H1 (cell line): ENCODE measurements around the gene CHD5. TPM values are rescaled to one million over a fixed set of nuclear protein-coding genes. Genes with fewer than 3 reads are reported as not detected.

Source experiments
- CTCF ChIA-PET: fragments of 300-600 bp; sonication (Branson Sonifier 250); formaldehyde crosslinking; loops from one replicate; lab custom pipeline; 2021; ENCODE audit not compliant: partially characterized antibody; lab: Charles Lee
- POLR2A ChIA-PET: fragments of 300-600 bp; sonication (Branson Sonifier 250); formaldehyde crosslinking; loops from one replicate; lab custom pipeline; 2021; ENCODE audit warnings: inconsistent platforms; ENCODE audit not compliant: partially characterized antibody; lab: Charles Lee
- DNase-seq, 2 experiments: peaks; one replicate each; pipeline versions ENCODE4 v3.0.0 to v3.0.0-alpha.2; 2010 to 2022; ENCODE audit warnings: low spot score in 2 of 2, low read depth in 1 of 2, mixed read lengths in 1 of 2
- FAIRE-seq: peaks from 2 replicates; lab custom pipeline; 2011; peaks lifted over from hg19 to GRCh38; lab: Jason Lieb, UNC
- H2AFZ ChIP-seq: 2 replicates; pipeline ENCODE4 v1.8.1; 2012; ENCODE audit warnings: low read length, inconsistent platforms
- H2AK5ac ChIP-seq: 2 replicates; pipeline ENCODE4 v1.6.1; 2013; ENCODE audit warnings: low read depth, low read length
- H2BK120ac ChIP-seq: replicated peaks from 2 replicates; pipeline ENCODE3; 2013; ENCODE audit warnings: low read depth, low read length, inconsistent platforms
- H2BK12ac ChIP-seq: 2 replicates; pipeline ENCODE4 v1.6.1; 2013; ENCODE audit warnings: low read depth, low read length
- H2BK15ac ChIP-seq: 2 replicates; pipeline ENCODE4 v1.6.1; 2013; ENCODE audit warnings: low read length
- H2BK20ac ChIP-seq: 2 replicates; pipeline ENCODE4 v1.6.1; 2013; ENCODE audit warnings: low read length
- H2BK5ac ChIP-seq: 2 replicates; pipeline ENCODE4 v1.6.1; 2013; ENCODE audit warnings: low read depth, low read length
- H3K14ac ChIP-seq: 2 replicates; pipeline ENCODE4 v1.6.1; 2013; ENCODE audit warnings: inconsistent platforms; ENCODE audit not compliant: insufficient read length
- H3K18ac ChIP-seq: 2 replicates; pipeline ENCODE4 v1.6.1; 2013; ENCODE audit warnings: low read length; ENCODE audit errors: extremely low read depth
- H3K23ac ChIP-seq: 2 replicates; pipeline ENCODE4 v1.6.1; 2013; ENCODE audit warnings: inconsistent platforms; ENCODE audit not compliant: insufficient read length
- H3K23me2 ChIP-seq: 2 replicates; pipeline ENCODE4 v1.6.1; 2013; ENCODE audit warnings: low read depth, low read length
- H3K27ac ChIP-seq: 2 replicates; pipeline ENCODE4 v1.6.1; 2011; ENCODE audit warnings: low read depth, low read length, inconsistent platforms
- H3K27me3 ChIP-seq, 4 experiments: replicated peaks in 1 of 4; 1 replicate in 1 of 4; 2 replicates in 3 of 4; pipeline versions ENCODE4 v1.6.1 to v1.8.1; 2011 to 2013; ENCODE audit warnings: low read length in 3 of 4, mild to moderate bottlenecking in 3 of 4, inconsistent platforms in 2 of 4, mixed read lengths in 2 of 4, moderate library complexity in 1 of 4; ENCODE audit not compliant: control insufficient read depth in 3 of 4, insufficient read depth in 3 of 4; ENCODE audit errors: extremely low read depth in 1 of 4
- H3K36me3 ChIP-seq, 4 experiments: 2 replicates each; pipeline versions ENCODE4 v1.6.1 to v1.8.1; 2011 to 2013; ENCODE audit warnings: mild to moderate bottlenecking in 4 of 4, low read length in 3 of 4, moderate library complexity in 2 of 4, control low read depth in 1 of 4, inconsistent platforms in 1 of 4; ENCODE audit not compliant: insufficient read depth in 4 of 4, control insufficient read depth in 2 of 4
- H3K4ac ChIP-seq: replicated peaks from 2 replicates; pipeline ENCODE3; 2013; ENCODE audit warnings: low read length, low read depth, mixed read lengths, inconsistent platforms; ENCODE audit not compliant: insufficient read length
- H3K4me1 ChIP-seq, 4 experiments: replicated peaks in 1 of 4; 1 replicate in 1 of 4; 2 replicates in 3 of 4; pipeline versions ENCODE4 v1.6.1 to v1.8.1; 2011 to 2013; ENCODE audit warnings: low read length in 3 of 4, inconsistent platforms in 2 of 4, mixed read lengths in 1 of 4; ENCODE audit not compliant: insufficient read depth in 4 of 4, control insufficient read depth in 3 of 4
- H3K4me2 ChIP-seq, 2 experiments: 2 replicates each; pipeline versions ENCODE4 v1.6.1 to v1.8.1; 2011 to 2013; ENCODE audit warnings: low read depth in 2 of 2, low read length in 2 of 2, control low read depth in 1 of 2, inconsistent platforms in 1 of 2, mild to moderate bottlenecking in 1 of 2; ENCODE audit not compliant: insufficient read depth in 1 of 2
- H3K4me3 ChIP-seq, 4 experiments: fragments of 200-600, 300-600 bp in 1 of 4; sonication (generic), shearing (Covaris generic), sonication (Bioruptor Twin) in 1 of 4; 2 replicates each; pipeline versions ENCODE4 v1.5.1 to v1.8.1; 2011 to 2016; ENCODE audit warnings: low read length in 4 of 4, low read depth in 3 of 4, control low read depth in 2 of 4, inconsistent platforms in 2 of 4, mild to moderate bottlenecking in 2 of 4, mixed read lengths in 1 of 4, moderate library complexity in 1 of 4; ENCODE audit not compliant: insufficient read depth in 2 of 4; ENCODE audit errors: extremely low read depth in 1 of 4
- H3K56ac ChIP-seq: replicated peaks from 2 replicates; pipeline ENCODE3; 2013; ENCODE audit warnings: low read depth, mild to moderate bottlenecking, mixed read lengths, low read length, inconsistent platforms; ENCODE audit not compliant: insufficient read length
- H3K79me1 ChIP-seq: 2 replicates; pipeline ENCODE4 v1.6.1; 2013; ENCODE audit warnings: low read depth, low read length, control low read depth
- H3K79me2 ChIP-seq, 2 experiments: 2 replicates each; pipeline versions ENCODE4 v1.6.1 to v1.8.1; 2012 to 2013; ENCODE audit warnings: low read length in 2 of 2, mild to moderate bottlenecking in 2 of 2, inconsistent platforms in 1 of 2; ENCODE audit not compliant: insufficient read depth in 2 of 2, control insufficient read depth in 1 of 2
- H3K9ac ChIP-seq, 4 experiments: replicated peaks in 1 of 4; 1 replicate in 1 of 4; 2 replicates in 3 of 4; pipeline versions ENCODE4 v1.6.1 to v1.8.1; 2011 to 2013; ENCODE audit warnings: low read depth in 3 of 4, low read length in 3 of 4, control low read depth in 2 of 4, mild to moderate bottlenecking in 2 of 4, moderate library complexity in 2 of 4, inconsistent platforms in 1 of 4; ENCODE audit errors: extremely low read depth in 1 of 4
- H3K9me3 ChIP-seq, 2 experiments: 2 replicates each; pipeline versions ENCODE4 v1.6.1 to v1.8.1; 2012 to 2013; ENCODE audit warnings: mild to moderate bottlenecking in 2 of 2, moderate library complexity in 2 of 2, control low read depth in 1 of 2, inconsistent platforms in 1 of 2, low read depth in 1 of 2, low read length in 1 of 2, mixed read lengths in 1 of 2; ENCODE audit not compliant: insufficient read depth in 2 of 2
- H4K20me1 ChIP-seq, 2 experiments: replicated peaks in 1 of 2; 2 replicates each; pipeline versions ENCODE3 to v1.8.1; 2011 to 2013; ENCODE audit warnings: inconsistent platforms in 2 of 2, low read length in 2 of 2, mild to moderate bottlenecking in 1 of 2; ENCODE audit not compliant: insufficient read depth in 2 of 2, control insufficient read depth in 1 of 2
- H4K5ac ChIP-seq: 2 replicates; pipeline ENCODE4 v1.6.1; 2013; ENCODE audit warnings: low read length, low read depth, mixed read lengths, inconsistent platforms; ENCODE audit not compliant: insufficient read length
- H4K8ac ChIP-seq: 2 replicates; pipeline ENCODE4 v1.8.0; 2013; ENCODE audit warnings: mild to moderate bottlenecking, moderate library complexity, low read length, inconsistent platforms; ENCODE audit not compliant: insufficient read depth; ENCODE audit errors: extremely low read depth
- H4K91ac ChIP-seq: replicated peaks from 2 replicates; pipeline ENCODE3; 2013; ENCODE audit warnings: low read length, mixed read lengths, inconsistent platforms; ENCODE audit not compliant: insufficient read length
- ASH2L ChIP-seq: fragments of 200-600, 300-600 bp; sonication (generic); IDR thresholded peaks from one replicate; pipeline ENCODE4 v1.7.1; 2017; ENCODE audit warnings: low read length
- BCL11A ChIP-seq, 2 experiments: IDR thresholded peaks; one replicate each; pipeline ENCODE4 v1.6.1; 2011; ENCODE audit warnings: low read depth in 2 of 2, low read length in 2 of 2, mild to moderate bottlenecking in 2 of 2
- BRCA1 ChIP-seq: IDR thresholded peaks from 2 replicates; pipeline ENCODE4 v1.6.1; 2012; ENCODE audit warnings: low read depth, low read length, improper control_type of control experiment
- EP300 ChIP-seq, 2 experiments: IDR thresholded peaks; 1 replicate in 1 of 2; 2 replicates in 1 of 2; pipeline ENCODE4 v1.6.1; 2011 to 2012; ENCODE audit warnings: low read depth in 2 of 2, low read length in 2 of 2, mild to moderate bottlenecking in 2 of 2, borderline replicate concordance in 1 of 2, inconsistent platforms in 1 of 2, moderate library complexity in 1 of 2
- JUN ChIP-seq: IDR thresholded peaks from 2 replicates; pipeline ENCODE4 v1.6.1; 2011; ENCODE audit warnings: low read depth, mild to moderate bottlenecking, improper control_type of control experiment, low read length
- KDM4A ChIP-seq: IDR thresholded peaks from one replicate; pipeline ENCODE4 v1.7.1; 2012; ENCODE audit warnings: low read depth, mild to moderate bottlenecking, moderate library complexity, low read length, inconsistent platforms; ENCODE audit not compliant: severe bottlenecking
- KDM5A ChIP-seq: fragments of 200-600 bp; IDR thresholded peaks from 2 replicates; pipeline ENCODE4 v1.7.1; 2012; ENCODE audit warnings: mild to moderate bottlenecking, low read length, inconsistent platforms, mixed read lengths
- POU5F1 ChIP-seq: IDR thresholded peaks from 2 replicates; pipeline ENCODE4 v1.6.1; 2011; ENCODE audit warnings: low read depth, mild to moderate bottlenecking, low read length, moderate library complexity
- WGBS, 2 experiments: shearing (Covaris generic) in 1 of 2; methylation state at CpG; one replicate each; pipeline versions ENCODE4 v1.1.6 to v1.1.7; 2013 to 2015; ENCODE audit warnings: low lambda C conversion rate in 2 of 2, mixed read lengths in 2 of 2, inconsistent platforms in 1 of 2, low coverage in 1 of 2, missing lambda C conversion rate in 1 of 2; ENCODE audit not compliant: insufficient replicate concordance in 2 of 2, insufficient coverage in 1 of 2, insufficient read length in 1 of 2; ENCODE audit errors: extremely low coverage in 1 of 2, missing lambda C conversion rate in 1 of 2; 5-methylcytosine and 5-hydroxymethylcytosine counted together
- polyA plus RNA-seq, 7 experiments: library from polyadenylated mRNA; depleted of rRNA in 3 of 7; stranded (reverse) in 5 of 7; unstranded in 2 of 7; fragments of >200 nt in 5 of 7; fragments of 200-250 nt in 2 of 7; gene quantifications; 1 replicate in 5 of 7; 2 replicates in 1 of 7; 4 replicates in 1 of 7; pipeline versions ENCODE4 v1.2.1 to v1.2.3, GENCODE V29; 2011 to 2013; ENCODE audit warnings: missing spikeins in 2 of 7, mixed read lengths in 2 of 7
- total RNA-seq: library from RNA; stranded (reverse); fragmentation: NEBNext Ultra II Directional; extraction: Animal tissue kit (Norgen Biotek cat#: 25700); gene quantifications from 2 replicates; pipeline ENCODE4 v1.2.1, GENCODE V29; 2021
- TF ChIP-seq, protein P1 (sequence below): IDR thresholded peaks from 2 replicates; pipeline ENCODE4 v1.6.1; 2011; ENCODE audit warnings: low read length, improper control_type of control experiment

CHD5 gene
- total and polyA plus RNA-seq, 2 of the 8 experiments (the other 6 are each of a cell fraction or from before 2014, with no cell fraction given): 0.42 to 1.8 TPM

DNA sequence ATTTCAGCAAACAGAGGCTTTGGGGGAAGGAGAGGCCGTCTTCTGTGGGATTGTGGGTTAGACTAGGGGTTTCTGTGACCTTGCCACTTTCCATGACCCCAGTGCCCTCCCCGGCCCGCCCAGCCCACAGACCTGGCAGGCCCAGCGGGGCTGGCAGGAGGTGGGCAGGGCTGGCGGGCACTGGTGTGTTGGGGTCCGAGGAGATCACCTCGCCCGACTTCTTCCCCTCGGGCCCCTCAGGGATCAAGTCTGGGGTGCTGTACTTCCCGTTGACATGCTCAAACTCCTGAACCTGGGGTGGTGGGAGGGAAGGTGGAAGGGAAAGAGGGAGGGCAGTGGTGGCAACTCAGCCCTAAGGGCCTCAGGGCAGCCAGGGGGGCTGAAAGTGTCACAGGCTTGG, 56.3 kb downstream of the CHD5 start:
- Histone ChIP-seq H3K4me2 (no peak overlapping the region), H3K4ac (no peak overlapping the region), H2BK5ac (no peak overlapping the region), H2AK5ac (no peak overlapping the region), H4K91ac (no peak overlapping the region), H4K20me1 (no peaks in the 10 kb centered on the region), H2BK15ac (no peak overlapping the region), H3K9me3 (no peaks in the 10 kb centered on the region), H2BK12ac (no peak overlapping the region), H3K36me3 (no peaks in the 10 kb centered on the region), H3K79me2 (no peaks in the 10 kb centered on the region), H3K27ac (no peak overlapping the region), H3K56ac (no peak overlapping the region), H3K18ac (no peak overlapping the region), H3K23ac (no peak overlapping the region), H3K9ac (no peak overlapping the region), H4K5ac (no peak overlapping the region), H3K23me2 (no peaks in the 10 kb centered on the region), H3K27me3 (peaks cover 0 to 12% (median 9%) of the 10 kb centered on the region in 4 experiments; a peak in 6 of 7 replicates), H3K14ac (no peak overlapping the region), H2AFZ (no peak overlapping the region), H4K8ac (no peak overlapping the region), H2BK20ac (no peak overlapping the region), H3K79me1 (no peaks in the 10 kb centered on the region), H3K4me3 (no peak overlapping the region), H2BK120ac (no peak overlapping the region), H3K4me1 (peaks cover 0 to 9% (median 4%) of the 10 kb centered on the region in 4 experiments; a peak in 4 of 7 replicates)
- WGBS, 2 experiments: 88% methylated on average over 9 of the region's 10 CpGs; no CpG with 5 or more reads in 1 of the 2 experiments
- ChIA-PET POLR2A (no interaction called here), CTCF (no interaction called here)
- TF ChIP-seq POU5F1: no peak
- no peak for TF ChIP-seq EP300 (IDR thresholded peaks at IDR 0.05; ENCODE audit: borderline replicate concordance in 1 of 2, low read depth in 2 of 2, low read length in 2 of 2)
- no peak for TF ChIP-seq JUN
- TF ChIP-seq BCL11A (IDR thresholded peaks at IDR 0.05; ENCODE audit: low read depth in 2 of 2, low read length in 2 of 2): no peak
- no peak for TF ChIP-seq KDM4A
- TF ChIP-seq BRCA1: no peak
- TF ChIP-seq ASH2L: no peak
- TF ChIP-seq, protein P1, sequence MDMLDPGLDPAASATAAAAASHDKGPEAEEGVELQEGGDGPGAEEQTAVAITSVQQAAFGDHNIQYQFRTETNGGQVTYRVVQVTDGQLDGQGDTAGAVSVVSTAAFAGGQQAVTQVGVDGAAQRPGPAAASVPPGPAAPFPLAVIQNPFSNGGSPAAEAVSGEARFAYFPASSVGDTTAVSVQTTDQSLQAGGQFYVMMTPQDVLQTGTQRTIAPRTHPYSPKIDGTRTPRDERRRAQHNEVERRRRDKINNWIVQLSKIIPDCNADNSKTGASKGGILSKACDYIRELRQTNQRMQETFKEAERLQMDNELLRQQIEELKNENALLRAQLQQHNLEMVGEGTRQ: no peak
- TF ChIP-seq KDM5A: no peak
- DNase-seq (no peak), FAIRE-seq (no peak)
